ENCODE data around the gene CETN1. TPM values are rescaled to one million over a fixed set of nuclear protein-coding genes. Genes with fewer than 3 reads are reported as not detected.
A peak's percentile ranks its signal among the peaks of the same experiment; 100 is the strongest.

The CETN1 gene
- total RNA-seq, 2 donors from 2014 or later, result not detected

GRCh38 chr18:595068-595467 is 14.9 kb downstream of the CETN1 start:
- H3K27ac Mint-ChIP-seq, result no peak overlapping the region
- H3K9me3 Mint-ChIP-seq, result peaks cover 10% of the 10 kb centered on the region
- WGBS, 2 experiments (ENCODE audit: insufficient coverage in 1 of 2, insufficient read length in 1 of 2), result 84% methylated on average over 4 of the region's 4 CpGs
- H3K4me1 ChIP-seq (ENCODE audit: control insufficient read depth, insufficient read depth, low read length), result peaks cover 5% of the 10 kb centered on the region
- no peaks in the 10 kb centered on the region for H3K27me3 ChIP-seq (ENCODE audit: control insufficient read depth, insufficient read depth, low read length, poor library complexity, severe bottlenecking)
- H3K9me3 ChIP-seq (ENCODE audit: control insufficient read depth, low read length), result peaks cover 10% of the 10 kb centered on the region
- no peak overlapping the region for H3K4me3 Mint-ChIP-seq
- H3K4me1 Mint-ChIP-seq, result peaks cover 5% of the 10 kb centered on the region
- no peaks in the 10 kb centered on the region for H3K36me3 Mint-ChIP-seq (ENCODE audit: low read depth)
- no peaks in the 10 kb centered on the region for H3K36me3 ChIP-seq (ENCODE audit: control insufficient read depth, insufficient read depth, low read length)
- peaks cover 7% of the 10 kb centered on the region for H3K27me3 Mint-ChIP-seq (ENCODE audit: insufficient read depth)
- TF ChIP-seq CTCF (conservative IDR thresholded peaks at IDR 0.05), result no peak
- DNase-seq, result no peak
- no peak overlapping the region for H3K4me3 ChIP-seq (ENCODE audit: low read length)
- no peak overlapping the region for H3K27ac ChIP-seq (ENCODE audit: low read depth, low read length)
- no peak overlapping the region for H3K9ac ChIP-seq (ENCODE audit: extremely low read depth, low read length, poor library complexity, severe bottlenecking)

GRCh38 chr18:595571-595970 is 15.4 kb downstream of the CETN1 start:
- WGBS, 2 experiments (ENCODE audit: insufficient coverage in 1 of 2, insufficient read length in 1 of 2), result 97 to 100% methylated on average over 1 of the region's 1 CpG
- H3K27ac ChIP-seq (ENCODE audit: low read depth, low read length), result no peak overlapping the region
- no peaks in the 10 kb centered on the region for H3K36me3 ChIP-seq (ENCODE audit: control insufficient read depth, insufficient read depth, low read length)
- peaks cover 5% of the 10 kb centered on the region for H3K4me1 ChIP-seq (ENCODE audit: control insufficient read depth, insufficient read depth, low read length)
- no peak overlapping the region for H3K9ac ChIP-seq (ENCODE audit: extremely low read depth, low read length, poor library complexity, severe bottlenecking)
- no peaks in the 10 kb centered on the region for H3K27me3 ChIP-seq (ENCODE audit: control insufficient read depth, insufficient read depth, low read length, poor library complexity, severe bottlenecking)
- H3K36me3 Mint-ChIP-seq (ENCODE audit: low read depth), result no peaks in the 10 kb centered on the region
- peaks cover 6% of the 10 kb centered on the region for H3K9me3 Mint-ChIP-seq
- no peak overlapping the region for H3K4me3 ChIP-seq (ENCODE audit: low read length)
- no peak for DNase-seq
- peaks cover 5% of the 10 kb centered on the region for H3K9me3 ChIP-seq (ENCODE audit: control insufficient read depth, low read length)
- no peak overlapping the region for H3K4me3 Mint-ChIP-seq
- peaks cover 8% of the 10 kb centered on the region for H3K4me1 Mint-ChIP-seq
- H3K27ac Mint-ChIP-seq, result no peak overlapping the region
- H3K27me3 Mint-ChIP-seq (ENCODE audit: insufficient read depth), result peaks cover 7% of the 10 kb centered on the region
- TF ChIP-seq CTCF (conservative IDR thresholded peaks at IDR 0.05), result no peak

GRCh38 chr18:596288-596881 is 16.2 kb downstream of the CETN1 start:
- H3K9me3 ChIP-seq (ENCODE audit: control insufficient read depth, low read length), result no peaks in the 10 kb centered on the region
- no peaks in the 10 kb centered on the region for H3K36me3 ChIP-seq (ENCODE audit: control insufficient read depth, insufficient read depth, low read length)
- no peak overlapping the region for H3K27ac ChIP-seq (ENCODE audit: low read depth, low read length)
- Mint-ChIP-seq H3K36me3 (ENCODE audit: low read depth) (no peaks in the 10 kb centered on the region), H3K27ac (peak overlapping the region; percentile 78), H3K4me3 (peak overlapping the region; percentile 47), H3K27me3 (ENCODE audit: insufficient read depth) (peaks cover 7% of the 10 kb centered on the region), H3K4me1 (peaks cover 8% of the 10 kb centered on the region), H3K9me3 (no peaks in the 10 kb centered on the region)
- no peak overlapping the region for H3K9ac ChIP-seq (ENCODE audit: extremely low read depth, low read length, poor library complexity, severe bottlenecking)
- 0 to 52% methylated on average over 1 to 10 of the region's 24 CpGs for WGBS, 2 experiments (ENCODE audit: insufficient coverage in 1 of 2, insufficient read length in 1 of 2)
- H3K4me3 ChIP-seq (ENCODE audit: low read length), result no peak overlapping the region
- no peaks in the 10 kb centered on the region for H3K27me3 ChIP-seq (ENCODE audit: control insufficient read depth, insufficient read depth, low read length, poor library complexity, severe bottlenecking)
- DNase-seq, result peak; percentile 88
- peaks cover 5% of the 10 kb centered on the region for H3K4me1 ChIP-seq (ENCODE audit: control insufficient read depth, insufficient read depth, low read length)
- no peak for TF ChIP-seq CTCF (conservative IDR thresholded peaks at IDR 0.05)
